K562 (cell line): ENCODE results near the gene XPR1. TPM values are rescaled to one million over a fixed set of nuclear protein-coding genes. Genes with fewer than 3 reads are reported as not detected.

Experiments used
- ARNT ChIP-seq, 2 experiments: fragments of 450-650 bp; IDR thresholded peaks; 2 replicates each; pipeline ENCODE4 v1.6.1; 2016; ENCODE audit warnings: mild to moderate bottlenecking in 1 of 2
- BHLHE40 ChIP-seq: IDR thresholded peaks from 2 replicates; pipeline ENCODE4 v1.6.1; 2011; ENCODE audit warnings: low read length, improper control_type of control experiment
- BMI1 ChIP-seq: fragments of 150-350 bp; IDR thresholded peaks from 2 replicates; pipeline ENCODE4 v1.6.1; 2014; ENCODE audit warnings: low read length
- FIP1L1 ChIP-seq: fragments of 200-400 bp; formaldehyde crosslinking; IDR thresholded peaks from 2 replicates; pipeline ENCODE4 v1.6.1; 2018; ENCODE audit warnings: mild to moderate bottlenecking, low read depth, low read length; ENCODE audit not compliant: poor library complexity, severe bottlenecking
- GATAD2B ChIP-seq: fragments of 450-650 bp; IDR thresholded peaks from 2 replicates; pipeline ENCODE4 v1.6.1; 2017; ENCODE audit warnings: mild to moderate bottlenecking, borderline replicate concordance
- GTF2A2 ChIP-seq: IDR thresholded peaks from 2 replicates; pipeline ENCODE4 v1.6.1; 2016; ENCODE audit warnings: mild to moderate bottlenecking, missing genetic modification characterization, missing compliant biosample characterization
- KLF13 ChIP-seq: fragments of 450-650 bp; IDR thresholded peaks from 2 replicates; pipeline ENCODE4 v1.6.1; 2016; ENCODE audit warnings: missing genetic modification characterization, low read depth, mild to moderate bottlenecking, missing compliant biosample characterization, moderate library complexity, borderline replicate concordance
- MLLT1 ChIP-seq, 2 experiments: fragments of 450-650 bp; IDR thresholded peaks; 2 replicates each; pipeline ENCODE4 v1.6.1; 2016
- MTA3 ChIP-seq: fragments of 450-650 bp; formaldehyde crosslinking; IDR thresholded peaks from 2 replicates; pipeline ENCODE4 v1.6.1; 2017; ENCODE audit warnings: mild to moderate bottlenecking, borderline replicate concordance
- MXI1 ChIP-seq: IDR thresholded peaks from 2 replicates; pipeline ENCODE4 v1.6.1; 2011; ENCODE audit warnings: low read depth, mild to moderate bottlenecking, improper control_type of control experiment, low read length
- NFIX ChIP-seq: fragments of 250-450 bp; sonication (Bioruptor Pico); IDR thresholded peaks from 2 replicates; pipeline ENCODE4 v1.4.0; 2020; ENCODE audit warnings: low read depth, mild to moderate bottlenecking, moderate library complexity
- NRF1 ChIP-seq, 2 experiments: fragments of 450-650 bp; IDR thresholded peaks in 1 of 2; conservative IDR thresholded peaks in 1 of 2; 2 replicates each; pipeline ENCODE4 v1.6.1; 2014; ENCODE audit warnings: mild to moderate bottlenecking in 2 of 2
- POLR2A ChIP-seq: fragments of 450-650 bp; conservative IDR thresholded peaks from 2 replicates; pipeline ENCODE4 v1.6.1; 2016
- POLR2AphosphoS2 ChIP-seq: IDR thresholded peaks from 2 replicates; pipeline ENCODE4 v1.6.1; 2012; ENCODE audit warnings: low read length, improper control_type of control experiment
- PRMT5 ChIP-seq: sonication (generic); formaldehyde crosslinking; IDR thresholded peaks from 2 replicates; pipeline ENCODE4 v1.5.0; 2020; ENCODE audit warnings: missing genetic modification reagents
- RBM39 ChIP-seq: fragments of 200-400 bp; formaldehyde crosslinking; optimal IDR thresholded peaks from 2 replicates; pipeline ENCODE3; 2018; ENCODE audit warnings: low read depth, low read length
- SMAD3 ChIP-seq: fragments of 450-650 bp; formaldehyde crosslinking; conservative IDR thresholded peaks from 2 replicates; pipeline ENCODE4 v1.4.0; 2020; ENCODE audit warnings: mild to moderate bottlenecking
- SMARCA4 ChIP-seq: fragments of 450-650 bp; IDR thresholded peaks from 2 replicates; pipeline ENCODE4 v1.6.1; 2016
- SRSF7 ChIP-seq: fragments of 200-400 bp; formaldehyde crosslinking; optimal IDR thresholded peaks from 2 replicates; pipeline ENCODE3; 2017; ENCODE audit warnings: mild to moderate bottlenecking, low read depth, low read length
- TBL1XR1 ChIP-seq, 2 experiments: IDR thresholded peaks; 2 replicates each; pipeline ENCODE4 v1.6.1; 2012; ENCODE audit warnings: improper control_type of control experiment in 2 of 2, low read length in 2 of 2, mild to moderate bottlenecking in 1 of 2
- U2AF1 ChIP-seq: fragments of 200-400 bp; formaldehyde crosslinking; optimal IDR thresholded peaks from 2 replicates; pipeline ENCODE3; 2017; ENCODE audit warnings: mild to moderate bottlenecking, low read depth, low read length, moderate library complexity
- U2AF2 ChIP-seq: fragments of 200-400 bp; formaldehyde crosslinking; optimal IDR thresholded peaks from 2 replicates; pipeline ENCODE3; 2017; ENCODE audit warnings: low read depth, mild to moderate bottlenecking, low read length
- ZBTB12 ChIP-seq: fragments of 250-450 bp; sonication (Bioruptor Pico); IDR thresholded peaks from 2 replicates; pipeline ENCODE4 v1.4.0; 2020
- ZNF282 ChIP-seq: sonication (generic); formaldehyde crosslinking; IDR thresholded peaks from 2 replicates; pipeline ENCODE4 v1.8.1; 2023; ENCODE audit warnings: missing genetic modification reagents
- ZNF311 ChIP-seq: fragments of 250-450 bp; sonication (Bioruptor Pico); IDR thresholded peaks from 2 replicates; pipeline ENCODE4 v1.4.0; 2020; ENCODE audit warnings: mild to moderate bottlenecking, moderate library complexity
- ZNF696 ChIP-seq: fragments of 250-450 bp; sonication (Bioruptor Pico); conservative IDR thresholded peaks from 2 replicates; pipeline ENCODE4 v1.4.0; 2020; ENCODE audit warnings: mild to moderate bottlenecking, moderate library complexity
- ZNF717 ChIP-seq: fragments of 250-450 bp; sonication (Bioruptor Pico); IDR thresholded peaks from 2 replicates; pipeline ENCODE4 v1.5.0; 2021
- polyA plus RNA-seq, 8 experiments: library from polyadenylated mRNA; depleted of rRNA in 4 of 8; stranded (reverse) in 5 of 8; unstranded in 3 of 8; fragments of >200 nt; fragmentation: Nextera tagmentation in 2 of 8; fragmentation: Illumina TruSeq in 1 of 8; extraction: Ambion mirVana in 2 of 8; extraction: Trizol in 1 of 8; gene quantifications; 2 replicates each; pipeline versions ENCODE4 v1.2.1 to v1.2.3, GENCODE V29; 2011 to 2014; ENCODE audit warnings: inconsistent platforms in 1 of 8, missing spikeins in 1 of 8
- total RNA-seq, 7 experiments: library from RNA; depleted of rRNA in 6 of 7; stranded (reverse); fragments of >200 nt in 6 of 7; fragmentation: Illumina TruSeq in 2 of 7; extraction: Trizol in 2 of 7; gene quantifications; 2 replicates each; pipeline versions ENCODE4 v1.2.1 to v1.2.3, GENCODE V29; 2011 to 2021; ENCODE audit warnings: low replicate concordance in 1 of 7
- TF ChIP-seq, protein P1 (sequence below), 3 experiments: IDR thresholded peaks in 2 of 3; conservative IDR thresholded peaks in 1 of 3; 2 replicates each; pipeline ENCODE4 v1.5.1; 2011 to 2012; ENCODE audit warnings: low read length in 3 of 3, mild to moderate bottlenecking in 3 of 3, control low read depth in 2 of 3, improper control_type of control experiment in 1 of 3, inconsistent platforms in 1 of 3, low read depth in 1 of 3, mixed read lengths in 1 of 3, moderate library complexity in 1 of 3; ENCODE audit not compliant: insufficient read depth in 2 of 3

Gene XPR1
- total and polyA plus RNA-seq, 9 of the 15 experiments (the other 6 are each of a cell fraction or from before 2014, with no cell fraction given) = 3.0 to 66.2 (median 38.6) TPM

- TF ChIP-seq MLLT1 (IDR thresholded peaks at IDR 0.05) = peak in 1 of 2 experiments; percentile 93; a peak in 2 of 4 replicates
- peak; percentile 47; the same call in 1 of the 2 replicates for TF ChIP-seq BHLHE40
- TF ChIP-seq ZNF696 = no peak
- TF ChIP-seq FIP1L1 = no peak
- no peak for TF ChIP-seq PRMT5 (CRISPR knock-in tag)
- no peak for TF ChIP-seq ZNF717 (CRISPR knock-in tag)
- no peak for TF ChIP-seq POLR2AphosphoS2
- no peak for TF ChIP-seq POLR2A
- no peak for TF ChIP-seq ZBTB12 (CRISPR knock-in tag)
- TF ChIP-seq SRSF7 = no peak
- no peak for TF ChIP-seq SMAD3 (CRISPR knock-in tag)
- no peak for TF ChIP-seq GTF2A2 (tag)
- no peak for TF ChIP-seq MTA3
- TF ChIP-seq SMARCA4 = peak; percentile 91
- TF ChIP-seq U2AF2 = no peak
- 0 out of 2 replicates have a peak, but pooled peaks have one; percentile 28 for TF ChIP-seq MXI1
- no peak for TF ChIP-seq U2AF1
- TF ChIP-seq, protein P1, sequence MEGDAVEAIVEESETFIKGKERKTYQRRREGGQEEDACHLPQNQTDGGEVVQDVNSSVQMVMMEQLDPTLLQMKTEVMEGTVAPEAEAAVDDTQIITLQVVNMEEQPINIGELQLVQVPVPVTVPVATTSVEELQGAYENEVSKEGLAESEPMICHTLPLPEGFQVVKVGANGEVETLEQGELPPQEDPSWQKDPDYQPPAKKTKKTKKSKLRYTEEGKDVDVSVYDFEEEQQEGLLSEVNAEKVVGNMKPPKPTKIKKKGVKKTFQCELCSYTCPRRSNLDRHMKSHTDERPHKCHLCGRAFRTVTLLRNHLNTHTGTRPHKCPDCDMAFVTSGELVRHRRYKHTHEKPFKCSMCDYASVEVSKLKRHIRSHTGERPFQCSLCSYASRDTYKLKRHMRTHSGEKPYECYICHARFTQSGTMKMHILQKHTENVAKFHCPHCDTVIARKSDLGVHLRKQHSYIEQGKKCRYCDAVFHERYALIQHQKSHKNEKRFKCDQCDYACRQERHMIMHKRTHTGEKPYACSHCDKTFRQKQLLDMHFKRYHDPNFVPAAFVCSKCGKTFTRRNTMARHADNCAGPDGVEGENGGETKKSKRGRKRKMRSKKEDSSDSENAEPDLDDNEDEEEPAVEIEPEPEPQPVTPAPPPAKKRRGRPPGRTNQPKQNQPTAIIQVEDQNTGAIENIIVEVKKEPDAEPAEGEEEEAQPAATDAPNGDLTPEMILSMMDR (IDR thresholded peaks at IDR 0.05 in 2 of 3, conservative IDR thresholded peaks at IDR 0.05 in 1 of 3; ENCODE audit: insufficient read depth in 2 of 3, low read depth in 1 of 3, low read length in 3 of 3) = no peak
- no peak for TF ChIP-seq NRF1 (conservative IDR thresholded peaks at IDR 0.05 in 1 of 2, IDR thresholded peaks at IDR 0.05 in 1 of 2)
- TF ChIP-seq GATAD2B = no peak
- TF ChIP-seq BMI1 = no peak
- no peak for TF ChIP-seq ZNF282 (CRISPR knock-in tag)
- peak; percentile 26 for TF ChIP-seq RBM39
- no peak for TF ChIP-seq NFIX (CRISPR knock-in tag)
- TF ChIP-seq ZNF311 (CRISPR knock-in tag) = no peak
- TF ChIP-seq TBL1XR1 (IDR thresholded peaks at IDR 0.05; ENCODE audit: low read length in 2 of 2) = peak; percentile 79 to 81
- TF ChIP-seq ARNT (IDR thresholded peaks at IDR 0.05) = no peak
- no peak for TF ChIP-seq KLF13 (tag)
These were observed 21.2 kb upstream of the XPR1 start (continued) for GRCh38 chr1:180610556-180611015.
